Right cardiac atrium (tissue), 5 donors: ENCODE results near the gene FNDC11. TPM values are rescaled to one million over a fixed set of nuclear protein-coding genes. Genes with fewer than 3 reads are reported as not detected.

Experiments
- ATAC-seq, 2 donors: fragments of 200-7000 bp; cut with Tn5 transposase; one replicate each; pipeline versions ENCODE4 v1.8.0 to v1.9.1; 2020; ENCODE audit warnings: moderate library complexity in 2 of 2, mild to moderate bottlenecking in 1 of 2
- DNase-seq, 3 donors: peaks; one replicate each; pipeline ENCODE4 v3.0.0-alpha.2; 2020
- H3K27ac ChIP-seq: one replicate; pipeline ENCODE4 v1.5.1; 2013; ENCODE audit warnings: mild to moderate bottlenecking, low read length, control low read depth, moderate library complexity
- H3K27me3 ChIP-seq: one replicate; pipeline ENCODE4 v1.6.1; 2013; ENCODE audit not compliant: control insufficient read depth, insufficient read depth
- H3K4me1 ChIP-seq: one replicate; pipeline ENCODE4 v1.6.1; 2013; ENCODE audit warnings: low read length; ENCODE audit not compliant: control insufficient read depth, insufficient read depth
- H3K4me3 ChIP-seq: one replicate; pipeline ENCODE4 v1.5.1; 2013; ENCODE audit warnings: low read length, control low read depth
- H3K9me3 ChIP-seq: one replicate; pipeline ENCODE4 v1.6.1; 2013; ENCODE audit warnings: low read length; ENCODE audit not compliant: control insufficient read depth
- WGBS: extraction: QIAGEN DNeasy Blood & Tissue Kit; methylation state at CpG from one replicate; pipeline ENCODE4 v1.1.7; 2013; 5-methylcytosine and 5-hydroxymethylcytosine counted together
- intact Hi-C, 4 donors: fragments of 100-400 bp; cut with DNase I; formaldehyde crosslinking; loops; one replicate each; pipeline versions ENCODE4 v1.11.0 to v1.14.0; 2022 to 2023
- polyA plus RNA-seq: library from polyadenylated mRNA; stranded (reverse); fragments of 200-250 nt; gene quantifications from one replicate; pipeline ENCODE4 v1.2.3, GENCODE V29; 2013
- total RNA-seq, 4 donors: library from RNA; stranded (reverse); fragmentation: NEBNext Ultra II Directional; extraction: Animal tissue kit (Norgen Biotek cat#: 25700); gene quantifications; one replicate each; pipeline ENCODE4 v1.2.1, GENCODE V29; 2021
- donor health status: healthy with polysubstance abuse.
- donor health status: DM: no; HTN: yes; CAD: no.
- donor health status: DM: no; HTN: no; CAD: no.
- donor health status: DM: no; HTN: yes; CAD: no; lungs with severe emphysema.
- donor health status: DM: yes; HTN: yes; CAD: no.

Gene FNDC11
- total and polyA plus RNA-seq, 5 donors = 0.09 to 0.20 (median 0.15) TPM; not detected in 1

DNA sequence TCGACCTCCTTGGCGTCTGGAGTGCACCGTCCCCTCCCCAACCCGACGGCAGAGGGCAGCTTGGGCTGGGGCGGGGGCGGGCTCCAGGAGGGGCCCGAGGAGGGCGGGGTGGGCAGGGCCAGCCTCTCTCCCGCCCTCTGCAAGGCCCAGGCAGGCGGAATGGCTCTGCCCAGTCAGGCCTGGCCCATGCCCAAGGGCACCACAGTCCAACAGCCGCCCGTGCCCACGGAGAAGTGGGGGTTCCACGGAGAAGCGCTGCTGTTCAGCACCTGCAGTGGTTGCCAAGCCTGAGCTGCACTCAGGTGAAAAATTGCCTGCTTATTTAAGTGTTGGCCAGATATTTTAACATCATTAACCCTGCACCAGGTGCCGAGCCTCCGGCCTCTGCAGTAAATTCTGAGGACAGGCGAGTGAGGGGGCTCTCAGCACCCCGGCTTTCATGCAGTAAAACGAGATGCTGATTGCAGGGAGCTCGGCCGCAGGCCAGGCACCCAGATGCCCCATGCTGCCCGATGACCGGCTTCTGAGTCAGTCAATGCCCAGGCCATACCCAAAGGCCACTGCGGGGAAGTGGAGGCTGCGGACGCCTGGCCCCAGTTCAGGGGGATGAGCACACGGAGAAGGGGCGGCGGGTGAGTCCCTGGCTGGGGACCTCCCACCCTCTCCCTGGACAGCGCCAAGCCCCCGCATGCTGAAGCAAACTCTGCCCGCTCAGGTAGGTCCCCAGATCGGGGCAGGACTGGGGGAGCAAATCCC is 6.1 kb upstream of the FNDC11 start, which contains the start of gene SRMS:
TSS of gene SRMS (minus strand) at position 25 of the 756 bp plus-strand sequence. CDS start 286 bp downstream, outside the sequence.
- Histone ChIP-seq H3K4me3 (no peak within 1 kb of the TSS), H3K27me3 (no peaks in the 10 kb centered on the region), H3K27ac (no peak within 1 kb of the TSS), H3K9me3 (no peaks in the 10 kb centered on the region), H3K4me1 (no peaks in the 10 kb centered on the region)
- intact Hi-C loops = loop anchor here in 1 of 4 donors (10.0 kb wide), 1 partner anchor 207 kb away; no protein-coding TSS in a partner anchor
- DNase-seq = no peak
- ATAC-seq = no peak
- 52% methylated on average over 35 of the region's 35 CpGs for WGBS

DNA sequence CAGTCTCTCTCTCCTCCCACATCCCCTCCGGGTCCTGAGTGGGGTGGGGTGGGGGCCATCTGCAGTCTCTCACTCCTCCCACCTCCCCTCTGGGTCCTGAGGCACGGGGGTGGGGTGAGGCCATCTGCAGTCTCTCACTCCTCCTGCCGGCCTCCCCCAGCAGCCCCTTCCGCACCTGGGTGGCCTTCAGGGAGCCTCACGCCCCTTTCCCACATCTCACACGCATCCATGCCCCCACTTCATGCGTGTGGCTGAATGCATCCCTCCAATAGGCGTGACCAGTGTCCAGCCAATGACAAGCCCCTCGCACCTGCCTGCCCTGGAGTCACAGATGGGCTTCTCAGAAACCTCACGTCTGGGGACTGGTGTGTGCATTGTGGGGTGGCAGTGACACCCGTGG is 5.4 kb upstream of the FNDC11 start:
- Histone ChIP-seq H3K4me3 (no peak overlapping the region), H3K4me1 (no peaks in the 10 kb centered on the region), H3K27me3 (no peaks in the 10 kb centered on the region), H3K27ac (no peak overlapping the region), H3K9me3 (no peaks in the 10 kb centered on the region)
- intact Hi-C loops = loop anchor here in 1 of 4 donors (10.0 kb wide), 1 partner anchor 206 kb away; no protein-coding TSS in a partner anchor
- 42% methylated on average over 11 of the region's 11 CpGs for WGBS
- no peak for DNase-seq
- no peak for ATAC-seq

GRCh38 chr20:63549019-63549418 is 4.9 kb upstream of the FNDC11 start:
- intact Hi-C loops = loop anchor here in 1 of 4 donors (10.0 kb wide), 1 partner anchor 206 kb away; no protein-coding TSS in a partner anchor
- H3K4me3 ChIP-seq = no peak overlapping the region
- H3K9me3 ChIP-seq = no peaks in the 10 kb centered on the region
- no peaks in the 10 kb centered on the region for H3K27me3 ChIP-seq
- ATAC-seq = no peak
- WGBS = 23% methylated on average over 23 of the region's 25 CpGs
- H3K4me1 ChIP-seq = no peaks in the 10 kb centered on the region
- DNase-seq = no peak
- no peak overlapping the region for H3K27ac ChIP-seq

- H3K4me1 ChIP-seq = no peaks in the 10 kb centered on the region
- H3K4me3 ChIP-seq = no peak overlapping the region
- intact Hi-C loops = loop anchor here in 1 of 4 donors (10.0 kb wide), 1 partner anchor 205 kb away; no protein-coding TSS in a partner anchor
These were observed 4.2 kb upstream of the FNDC11 start for GRCh38 chr20:63549679-63550282.

DNA sequence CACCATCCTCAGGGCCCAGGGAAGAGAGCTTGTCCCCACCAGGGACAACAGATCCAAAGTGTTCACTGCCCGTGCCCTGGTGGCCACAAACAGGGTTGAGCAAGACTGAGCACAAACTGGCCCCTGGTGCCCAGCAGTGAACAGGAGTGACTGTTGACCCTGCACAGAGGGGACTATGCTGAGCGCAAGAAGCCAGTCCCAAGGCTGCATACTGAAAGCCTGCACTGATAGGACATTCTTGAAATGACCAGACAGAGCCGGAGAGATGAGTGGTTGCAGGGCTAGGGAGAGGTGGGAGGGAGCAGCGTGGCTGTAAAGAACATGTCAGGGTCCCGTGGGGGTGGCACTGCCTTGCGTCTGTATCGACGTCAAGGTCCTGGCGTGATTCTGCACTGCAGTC is 2.9 kb upstream of the FNDC11 start:
- intact Hi-C loops = no loop called here
- H3K4me1 ChIP-seq = no peaks in the 10 kb centered on the region
- no peak for ATAC-seq
- DNase-seq = no peak
- 35% methylated on average over 9 of the region's 9 CpGs for WGBS
- H3K27ac ChIP-seq = no peak overlapping the region
- no peaks in the 10 kb centered on the region for H3K9me3 ChIP-seq
- no peak overlapping the region for H3K4me3 ChIP-seq
- no peaks in the 10 kb centered on the region for H3K27me3 ChIP-seq

More at GRCh38 chr20:63549679-63550282, 4.2 kb upstream of the FNDC11 start:
- no peak for ATAC-seq
- 80% methylated on average over 18 of the region's 18 CpGs for WGBS
- no peak for DNase-seq
- Histone ChIP-seq H3K27me3 (no peaks in the 10 kb centered on the region), H3K9me3 (no peaks in the 10 kb centered on the region), H3K27ac (no peak overlapping the region)

- Histone ChIP-seq H3K9me3 (no peaks in the 10 kb centered on the region), H3K4me3 (no peak overlapping the region), H3K27ac (no peak overlapping the region), H3K27me3 (no peaks in the 10 kb centered on the region), H3K4me1 (no peaks in the 10 kb centered on the region)
- intact Hi-C loops = no loop called here
- peak in 1 of 2 donors; percentile 1 for ATAC-seq
- no peak for DNase-seq
- 42% methylated on average over 15 of the region's 15 CpGs for WGBS
These were observed 1.3 kb upstream of the FNDC11 start for GRCh38 chr20:63552481-63553249.

- Histone ChIP-seq H3K27ac (no peak overlapping the region), H3K27me3 (no peaks in the 10 kb centered on the region), H3K9me3 (no peaks in the 10 kb centered on the region), H3K4me3 (peak overlapping the region; percentile 55), H3K4me1 (no peaks in the 10 kb centered on the region)
- 2% methylated on average over 37 of the region's 37 CpGs for WGBS
- peak; percentile 82 to 83 for ATAC-seq
- peak; percentile 90 to 96 (median 91) for DNase-seq
- intact Hi-C loops = no loop called here
These were observed 567 bp upstream of the FNDC11 start for GRCh38 chr20:63553251-63553932.

GRCh38 chr20:63554361-63555278 is 661 bp downstream of the FNDC11 start:
- 75% methylated on average over 38 of the region's 38 CpGs for WGBS
- Histone ChIP-seq H3K4me1 (no peaks in the 10 kb centered on the region), H3K4me3 (peak overlapping the region; percentile 55), H3K27ac (no peak overlapping the region), H3K27me3 (no peaks in the 10 kb centered on the region), H3K9me3 (no peaks in the 10 kb centered on the region)
- no peak for DNase-seq
- no peak for ATAC-seq
- intact Hi-C loops = no loop called here

DNA sequence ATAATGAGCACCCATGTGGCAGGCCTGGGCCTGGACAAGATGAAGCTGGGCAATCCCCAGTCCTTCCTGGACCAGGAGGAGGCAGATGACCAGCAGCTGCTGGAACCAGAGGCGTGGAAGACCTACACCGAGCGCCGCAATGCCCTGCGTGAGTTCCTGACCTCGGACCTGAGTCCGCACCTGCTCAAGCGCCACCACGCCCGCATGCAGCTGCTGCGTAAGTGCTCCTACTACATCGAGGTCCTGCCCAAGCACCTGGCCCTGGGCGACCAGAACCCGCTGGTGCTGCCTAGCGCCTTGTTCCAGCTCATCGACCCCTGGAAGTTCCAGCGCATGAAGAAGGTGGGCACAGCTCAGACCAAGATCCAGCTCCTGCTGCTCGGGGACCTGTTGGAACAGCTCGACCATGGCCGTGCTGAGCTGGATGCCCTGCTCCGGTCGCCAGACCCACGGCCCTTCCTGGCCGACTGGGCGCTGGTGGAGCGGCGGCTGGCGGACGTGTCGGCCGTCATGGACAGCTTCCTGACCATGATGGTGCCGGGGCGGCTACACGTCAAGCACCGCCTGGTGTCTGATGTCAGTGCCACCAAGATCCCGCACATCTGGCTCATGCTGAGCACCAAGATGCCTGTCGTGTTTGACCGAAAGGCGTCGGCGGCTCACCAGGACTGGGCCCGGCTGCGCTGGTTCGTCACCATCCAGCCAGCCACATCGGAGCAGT is 1.9 kb downstream of the FNDC11 start:
- no peak for DNase-seq
- ATAC-seq = no peak
- H3K27ac ChIP-seq = no peak overlapping the region
- no peaks in the 10 kb centered on the region for H3K9me3 ChIP-seq
- WGBS = 94% methylated on average over 45 of the region's 45 CpGs
- no peaks in the 10 kb centered on the region for H3K4me1 ChIP-seq
- no peaks in the 10 kb centered on the region for H3K27me3 ChIP-seq
- intact Hi-C loops = no loop called here
- no peak overlapping the region for H3K4me3 ChIP-seq
